Right hindlimb (tissue), 1 donor: Measurements from ENCODE around the gene SFXN5.

Experiments
- DNase-seq: peaks from one replicate; pipeline ENCODE4 v3.0.0-alpha.2; 2018

Gene SFXN5

DNA sequence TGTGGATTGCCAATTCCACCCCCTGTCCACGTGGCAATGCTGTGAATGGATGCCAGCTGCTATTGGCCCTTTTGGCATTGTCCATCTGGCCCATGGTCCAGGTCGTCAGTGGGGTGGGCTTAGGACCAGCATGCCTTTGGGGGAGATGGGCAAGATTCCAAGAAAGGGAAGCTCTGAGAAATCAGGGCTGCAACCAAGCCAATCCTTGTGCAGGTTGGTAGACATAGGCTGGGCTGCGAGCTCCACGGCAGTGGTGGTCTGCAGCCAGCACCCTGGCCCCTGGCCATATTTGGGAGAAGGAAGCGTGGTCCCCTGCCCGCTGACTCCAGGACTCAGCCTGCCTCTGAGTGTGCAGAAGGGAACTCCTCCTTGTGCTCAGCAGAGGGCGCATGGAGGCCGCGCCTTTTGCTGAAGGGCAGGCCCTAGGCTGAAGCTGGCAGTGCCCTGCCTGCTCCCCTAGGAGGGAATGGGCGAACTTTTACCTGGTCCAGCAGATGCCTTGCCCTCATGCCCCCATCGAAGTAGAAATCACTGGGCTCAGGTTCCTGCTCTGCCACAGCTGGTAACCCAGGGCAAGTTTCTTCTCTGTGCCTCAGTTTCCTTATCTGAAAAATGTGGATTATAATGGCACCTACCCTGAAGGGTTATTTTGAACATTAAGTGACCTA is 178.9 kb downstream of the SFXN5 start:
- peak; percentile 65 for DNase-seq
